GM23338 (cell line): ENCODE data around the gene STMN3. TPM values are rescaled to one million over a fixed set of nuclear protein-coding genes. Genes with fewer than 3 reads are reported as not detected.

Source experiments
- CREB1 ChIP-seq: fragments of 250-450 bp; sonication (Bioruptor Pico); IDR thresholded peaks from 2 replicates; pipeline ENCODE4 v1.5.0; 2020; ENCODE audit warnings: low read depth, mild to moderate bottlenecking, moderate library complexity
- CTCF ChIP-seq, 2 experiments: fragments of 200-600 bp in 1 of 2; sonication (generic) in 1 of 2; conservative IDR thresholded peaks; 2 replicates each; pipeline versions ENCODE4 v1.5.1 to v1.6.1; 2016 to 2017; ENCODE audit warnings: antibody characterized with exemption in 2 of 2, low read depth in 2 of 2, mild to moderate bottlenecking in 2 of 2, moderate library complexity in 1 of 2
- EZH2 ChIP-seq: fragments of 200-600 bp; sonication (generic); IDR thresholded peaks from one replicate; pipeline ENCODE4 v1.8.0; 2017; ENCODE audit warnings: antibody characterized with exemption, mild to moderate bottlenecking, low read depth; ENCODE audit not compliant: unreplicated experiment
- EZH2phosphoT487 ChIP-seq: fragments of 200-600 bp; sonication (generic); IDR thresholded peaks from one replicate; pipeline ENCODE4 v1.8.1; 2018; ENCODE audit warnings: antibody characterized with exemption; ENCODE audit not compliant: unreplicated experiment
- JUNB ChIP-seq: IDR thresholded peaks from one replicate; pipeline ENCODE4 v1.6.1; 2016; ENCODE audit warnings: antibody characterized with exemption; ENCODE audit not compliant: unreplicated experiment
- POLR2AphosphoS5 ChIP-seq: IDR thresholded peaks from 2 replicates; pipeline ENCODE4 v1.6.1; 2016; ENCODE audit warnings: antibody characterized with exemption, low read depth
- STAT1 ChIP-seq: IDR thresholded peaks from one replicate; pipeline ENCODE4 v1.6.1; 2016; ENCODE audit warnings: antibody characterized with exemption; ENCODE audit not compliant: unreplicated experiment
- ZNF114 ChIP-seq: fragments of 250-450 bp; sonication (Bioruptor Pico); IDR thresholded peaks from 2 replicates; pipeline ENCODE4 v1.5.0; 2020; ENCODE audit warnings: mild to moderate bottlenecking, moderate library complexity
- ZNF331 ChIP-seq: fragments of 250-450 bp; sonication (Bioruptor Pico); IDR thresholded peaks from 2 replicates; pipeline ENCODE4 v1.5.0; 2020; ENCODE audit warnings: low read depth, mild to moderate bottlenecking, moderate library complexity
- polyA plus RNA-seq: library from polyadenylated mRNA; unstranded; fragments of >200 nt; fragmentation: Nextera tagmentation; extraction: Ambion mirVana; gene quantifications from 2 replicates; pipeline ENCODE4 v1.2.1, GENCODE V29; 2016
- total RNA-seq: library from RNA; depleted of rRNA; stranded (reverse); fragments of >200 nt; shearing (Covaris generic); gene quantifications from 2 replicates; pipeline ENCODE4 v1.2.3, GENCODE V29; 2014
- TF ChIP-seq, protein P1 (sequence below): fragments of 250-450 bp; sonication (Bioruptor Pico); IDR thresholded peaks from 2 replicates; pipeline ENCODE4 v1.5.0; 2020; ENCODE audit warnings: mild to moderate bottlenecking, moderate library complexity
- TF ChIP-seq, protein P2 (sequence below): IDR thresholded peaks from 2 replicates; pipeline ENCODE4 v1.6.1; 2016; ENCODE audit warnings: antibody characterized with exemption

The STMN3 gene
- total and polyA plus RNA-seq, 2 experiments from 2014 or later, result 28.6 to 61.3 TPM

GRCh38 chr20:63622732-63623131 lies 30.5 kb downstream of the STMN3 start (continued):
- TF ChIP-seq, protein P1, sequence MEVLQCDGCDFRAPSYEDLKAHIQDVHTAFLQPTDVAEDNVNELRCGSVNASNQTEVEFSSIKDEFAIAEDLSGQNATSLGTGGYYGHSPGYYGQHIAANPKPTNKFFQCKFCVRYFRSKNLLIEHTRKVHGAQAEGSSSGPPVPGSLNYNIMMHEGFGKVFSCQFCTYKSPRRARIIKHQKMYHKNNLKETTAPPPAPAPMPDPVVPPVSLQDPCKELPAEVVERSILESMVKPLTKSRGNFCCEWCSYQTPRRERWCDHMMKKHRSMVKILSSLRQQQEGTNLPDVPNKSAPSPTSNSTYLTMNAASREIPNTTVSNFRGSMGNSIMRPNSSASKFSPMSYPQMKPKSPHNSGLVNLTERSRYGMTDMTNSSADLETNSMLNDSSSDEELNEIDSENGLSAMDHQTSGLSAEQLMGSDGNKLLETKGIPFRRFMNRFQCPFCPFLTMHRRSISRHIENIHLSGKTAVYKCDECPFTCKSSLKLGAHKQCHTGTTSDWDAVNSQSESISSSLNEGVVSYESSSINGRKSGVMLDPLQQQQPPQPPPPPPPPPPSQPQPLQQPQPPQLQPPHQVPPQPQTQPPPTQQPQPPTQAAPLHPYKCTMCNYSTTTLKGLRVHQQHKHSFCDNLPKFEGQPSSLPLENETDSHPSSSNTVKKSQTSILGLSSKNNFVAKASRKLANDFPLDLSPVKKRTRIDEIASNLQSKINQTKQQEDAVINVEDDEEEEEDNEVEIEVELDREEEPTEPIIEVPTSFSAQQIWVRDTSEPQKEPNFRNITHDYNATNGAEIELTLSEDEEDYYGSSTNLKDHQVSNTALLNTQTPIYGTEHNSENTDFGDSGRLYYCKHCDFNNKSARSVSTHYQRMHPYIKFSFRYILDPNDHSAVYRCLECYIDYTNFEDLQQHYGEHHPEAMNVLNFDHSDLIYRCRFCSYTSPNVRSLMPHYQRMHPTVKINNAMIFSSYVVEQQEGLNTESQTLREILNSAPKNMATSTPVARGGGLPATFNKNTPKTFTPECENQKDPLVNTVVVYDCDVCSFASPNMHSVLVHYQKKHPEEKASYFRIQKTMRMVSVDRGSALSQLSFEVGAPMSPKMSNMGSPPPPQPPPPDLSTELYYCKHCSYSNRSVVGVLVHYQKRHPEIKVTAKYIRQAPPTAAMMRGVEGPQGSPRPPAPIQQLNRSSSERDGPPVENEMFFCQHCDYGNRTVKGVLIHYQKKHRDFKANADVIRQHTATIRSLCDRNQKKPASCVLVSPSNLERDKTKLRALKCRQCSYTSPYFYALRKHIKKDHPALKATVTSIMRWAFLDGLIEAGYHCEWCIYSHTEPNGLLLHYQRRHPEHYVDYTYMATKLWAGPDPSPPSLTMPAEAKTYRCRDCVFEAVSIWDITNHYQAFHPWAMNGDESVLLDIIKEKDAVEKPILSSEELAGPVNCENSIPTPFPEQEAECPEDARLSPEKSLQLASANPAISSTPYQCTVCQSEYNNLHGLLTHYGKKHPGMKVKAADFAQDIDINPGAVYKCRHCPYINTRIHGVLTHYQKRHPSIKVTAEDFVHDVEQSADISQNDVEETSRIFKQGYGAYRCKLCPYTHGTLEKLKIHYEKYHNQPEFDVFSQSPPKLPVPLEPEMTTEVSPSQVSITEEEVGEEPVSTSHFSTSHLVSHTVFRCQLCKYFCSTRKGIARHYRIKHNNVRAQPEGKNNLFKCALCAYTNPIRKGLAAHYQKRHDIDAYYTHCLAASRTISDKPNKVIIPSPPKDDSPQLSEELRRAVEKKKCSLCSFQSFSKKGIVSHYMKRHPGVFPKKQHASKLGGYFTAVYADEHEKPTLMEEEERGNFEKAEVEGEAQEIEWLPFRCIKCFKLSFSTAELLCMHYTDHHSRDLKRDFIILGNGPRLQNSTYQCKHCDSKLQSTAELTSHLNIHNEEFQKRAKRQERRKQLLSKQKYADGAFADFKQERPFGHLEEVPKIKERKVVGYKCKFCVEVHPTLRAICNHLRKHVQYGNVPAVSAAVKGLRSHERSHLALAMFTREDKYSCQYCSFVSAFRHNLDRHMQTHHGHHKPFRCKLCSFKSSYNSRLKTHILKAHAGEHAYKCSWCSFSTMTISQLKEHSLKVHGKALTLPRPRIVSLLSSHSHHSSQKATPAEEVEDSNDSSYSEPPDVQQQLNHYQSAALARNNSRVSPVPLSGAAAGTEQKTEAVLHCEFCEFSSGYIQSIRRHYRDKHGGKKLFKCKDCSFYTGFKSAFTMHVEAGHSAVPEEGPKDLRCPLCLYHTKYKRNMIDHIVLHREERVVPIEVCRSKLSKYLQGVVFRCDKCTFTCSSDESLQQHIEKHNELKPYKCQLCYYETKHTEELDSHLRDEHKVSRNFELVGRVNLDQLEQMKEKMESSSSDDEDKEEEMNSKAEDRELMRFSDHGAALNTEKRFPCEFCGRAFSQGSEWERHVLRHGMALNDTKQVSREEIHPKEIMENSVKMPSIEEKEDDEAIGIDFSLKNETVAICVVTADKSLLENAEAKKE (CRISPR knock-in tag), result no peak
- no peak for TF ChIP-seq STAT1
- TF ChIP-seq CREB1 (CRISPR knock-in tag), result no peak
- TF ChIP-seq EZH2phosphoT487, result no peak
- TF ChIP-seq JUNB, result no peak
- TF ChIP-seq ZNF331 (CRISPR knock-in tag), result no peak
- no peak for TF ChIP-seq POLR2AphosphoS5
- no peak for TF ChIP-seq ZNF114 (CRISPR knock-in tag)
- TF ChIP-seq EZH2, result no peak
- TF ChIP-seq, protein P2, sequence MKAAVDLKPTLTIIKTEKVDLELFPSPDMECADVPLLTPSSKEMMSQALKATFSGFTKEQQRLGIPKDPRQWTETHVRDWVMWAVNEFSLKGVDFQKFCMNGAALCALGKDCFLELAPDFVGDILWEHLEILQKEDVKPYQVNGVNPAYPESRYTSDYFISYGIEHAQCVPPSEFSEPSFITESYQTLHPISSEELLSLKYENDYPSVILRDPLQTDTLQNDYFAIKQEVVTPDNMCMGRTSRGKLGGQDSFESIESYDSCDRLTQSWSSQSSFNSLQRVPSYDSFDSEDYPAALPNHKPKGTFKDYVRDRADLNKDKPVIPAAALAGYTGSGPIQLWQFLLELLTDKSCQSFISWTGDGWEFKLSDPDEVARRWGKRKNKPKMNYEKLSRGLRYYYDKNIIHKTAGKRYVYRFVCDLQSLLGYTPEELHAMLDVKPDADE, result no peak
- no peak for TF ChIP-seq CTCF (conservative IDR thresholded peaks at IDR 0.05; ENCODE audit: low read depth in 2 of 2)
